ENCODE data around the gene DYNC2I2. TPM values are rescaled to one million over a fixed set of nuclear protein-coding genes. Genes with fewer than 3 reads are reported as not detected.

The DYNC2I2 gene
- polyA plus RNA-seq, 1 donor from 2014 or later, result 82.5 TPM

DNA sequence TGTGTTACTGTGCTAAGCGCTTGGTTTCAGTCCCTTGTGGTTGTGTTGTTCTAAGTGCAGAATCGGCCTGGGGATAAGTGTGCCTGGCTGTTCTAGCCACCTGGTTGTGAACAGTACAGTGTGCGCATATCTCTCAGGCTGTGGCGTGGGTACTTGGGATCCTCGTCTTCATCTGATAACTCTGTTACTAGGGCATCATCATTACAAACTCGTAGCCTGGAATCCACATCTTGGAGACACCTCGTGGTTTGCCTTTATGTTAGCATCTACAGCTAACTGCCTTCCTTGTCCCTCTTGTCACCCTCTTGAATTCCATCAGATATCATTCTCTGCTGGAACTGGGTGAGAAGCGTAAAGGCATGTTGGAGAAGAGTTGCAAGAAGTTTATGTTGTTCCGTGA lies 62.8 kb downstream of the DYNC2I2 start:
- Histone ChIP-seq H3K79me2 (replicated peaks; ENCODE audit: insufficient read depth, low read length) (no peaks in the 10 kb centered on the region), H3K27ac (ENCODE audit: low read length) (no peak overlapping the region), H3K4me3 (ENCODE audit: low read length) (no peak overlapping the region), H3F3A (ENCODE audit: insufficient read depth, low read length, poor library complexity, severe bottlenecking) (no peaks in the 10 kb centered on the region), H3K9me3 (ENCODE audit: low read length) (no peaks in the 10 kb centered on the region), H2AFZ (ENCODE audit: low read depth, low read length) (no peak overlapping the region), H3K36me3 (ENCODE audit: insufficient read depth, low read length) (no peaks in the 10 kb centered on the region), H3K9me2 (ENCODE audit: insufficient read depth, low read length) (no peaks in the 10 kb centered on the region), H3K9ac (ENCODE audit: low read length) (no peak overlapping the region), H4K20me1 (ENCODE audit: insufficient read depth) (no peaks in the 10 kb centered on the region), H3K27me3 (ENCODE audit: insufficient read depth, low read depth, low read length) (no peaks in the 10 kb centered on the region), H3K4me2 (ENCODE audit: low read length) (no peak overlapping the region)
- TF ChIP-seq SMC3 (conservative IDR thresholded peaks at IDR 0.05; ENCODE audit: poor library complexity) (no peak), RAD21 (conservative IDR thresholded peaks at IDR 0.05) (no peak), POLR2AphosphoS5 (IDR thresholded peaks at IDR 0.05) (no peak), EZH2 (IDR thresholded peaks at IDR 0.05; ENCODE audit: borderline replicate concordance, insufficient read depth, low read length, poor library complexity, severe bottlenecking) (no peak), TAF1 (IDR thresholded peaks at IDR 0.05; ENCODE audit: low read depth) (no peak), MXI1 (conservative IDR thresholded peaks at IDR 0.05; ENCODE audit: poor library complexity, severe bottlenecking) (no peak), EP300 (conservative IDR thresholded peaks at IDR 0.05; ENCODE audit: poor library complexity, severe bottlenecking) (no peak)
- TF ChIP-seq, protein P1, sequence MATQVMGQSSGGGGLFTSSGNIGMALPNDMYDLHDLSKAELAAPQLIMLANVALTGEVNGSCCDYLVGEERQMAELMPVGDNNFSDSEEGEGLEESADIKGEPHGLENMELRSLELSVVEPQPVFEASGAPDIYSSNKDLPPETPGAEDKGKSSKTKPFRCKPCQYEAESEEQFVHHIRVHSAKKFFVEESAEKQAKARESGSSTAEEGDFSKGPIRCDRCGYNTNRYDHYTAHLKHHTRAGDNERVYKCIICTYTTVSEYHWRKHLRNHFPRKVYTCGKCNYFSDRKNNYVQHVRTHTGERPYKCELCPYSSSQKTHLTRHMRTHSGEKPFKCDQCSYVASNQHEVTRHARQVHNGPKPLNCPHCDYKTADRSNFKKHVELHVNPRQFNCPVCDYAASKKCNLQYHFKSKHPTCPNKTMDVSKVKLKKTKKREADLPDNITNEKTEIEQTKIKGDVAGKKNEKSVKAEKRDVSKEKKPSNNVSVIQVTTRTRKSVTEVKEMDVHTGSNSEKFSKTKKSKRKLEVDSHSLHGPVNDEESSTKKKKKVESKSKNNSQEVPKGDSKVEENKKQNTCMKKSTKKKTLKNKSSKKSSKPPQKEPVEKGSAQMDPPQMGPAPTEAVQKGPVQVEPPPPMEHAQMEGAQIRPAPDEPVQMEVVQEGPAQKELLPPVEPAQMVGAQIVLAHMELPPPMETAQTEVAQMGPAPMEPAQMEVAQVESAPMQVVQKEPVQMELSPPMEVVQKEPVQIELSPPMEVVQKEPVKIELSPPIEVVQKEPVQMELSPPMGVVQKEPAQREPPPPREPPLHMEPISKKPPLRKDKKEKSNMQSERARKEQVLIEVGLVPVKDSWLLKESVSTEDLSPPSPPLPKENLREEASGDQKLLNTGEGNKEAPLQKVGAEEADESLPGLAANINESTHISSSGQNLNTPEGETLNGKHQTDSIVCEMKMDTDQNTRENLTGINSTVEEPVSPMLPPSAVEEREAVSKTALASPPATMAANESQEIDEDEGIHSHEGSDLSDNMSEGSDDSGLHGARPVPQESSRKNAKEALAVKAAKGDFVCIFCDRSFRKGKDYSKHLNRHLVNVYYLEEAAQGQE (IDR thresholded peaks at IDR 0.05; ENCODE audit: borderline replicate concordance), result no peak
- TF ChIP-seq, protein P2, sequence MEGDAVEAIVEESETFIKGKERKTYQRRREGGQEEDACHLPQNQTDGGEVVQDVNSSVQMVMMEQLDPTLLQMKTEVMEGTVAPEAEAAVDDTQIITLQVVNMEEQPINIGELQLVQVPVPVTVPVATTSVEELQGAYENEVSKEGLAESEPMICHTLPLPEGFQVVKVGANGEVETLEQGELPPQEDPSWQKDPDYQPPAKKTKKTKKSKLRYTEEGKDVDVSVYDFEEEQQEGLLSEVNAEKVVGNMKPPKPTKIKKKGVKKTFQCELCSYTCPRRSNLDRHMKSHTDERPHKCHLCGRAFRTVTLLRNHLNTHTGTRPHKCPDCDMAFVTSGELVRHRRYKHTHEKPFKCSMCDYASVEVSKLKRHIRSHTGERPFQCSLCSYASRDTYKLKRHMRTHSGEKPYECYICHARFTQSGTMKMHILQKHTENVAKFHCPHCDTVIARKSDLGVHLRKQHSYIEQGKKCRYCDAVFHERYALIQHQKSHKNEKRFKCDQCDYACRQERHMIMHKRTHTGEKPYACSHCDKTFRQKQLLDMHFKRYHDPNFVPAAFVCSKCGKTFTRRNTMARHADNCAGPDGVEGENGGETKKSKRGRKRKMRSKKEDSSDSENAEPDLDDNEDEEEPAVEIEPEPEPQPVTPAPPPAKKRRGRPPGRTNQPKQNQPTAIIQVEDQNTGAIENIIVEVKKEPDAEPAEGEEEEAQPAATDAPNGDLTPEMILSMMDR (IDR thresholded peaks at IDR 0.05; ENCODE audit: poor library complexity, severe bottlenecking), result no peak

DNA sequence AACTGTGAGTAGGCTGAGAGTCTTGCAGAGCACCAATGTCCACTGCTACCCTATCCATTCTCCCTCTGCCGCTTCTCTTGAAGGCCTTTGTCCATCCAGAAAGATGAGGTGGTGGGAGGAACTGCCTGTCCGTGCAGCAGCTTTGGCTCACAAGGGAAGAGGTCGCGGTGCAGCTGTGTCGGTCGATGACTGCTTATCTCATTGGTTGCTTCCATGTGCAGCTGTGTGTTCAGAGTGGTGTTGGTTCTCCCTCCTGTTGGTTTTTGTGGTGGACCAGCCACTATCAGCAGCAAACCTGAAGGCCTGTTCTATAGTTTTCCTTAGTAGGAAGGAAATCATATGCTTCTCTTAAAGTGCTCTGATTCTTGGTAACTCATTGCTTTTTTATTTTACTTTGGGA lies 63.6 kb downstream of the DYNC2I2 start:
- H3K9me3 ChIP-seq (ENCODE audit: low read length), result no peaks in the 10 kb centered on the region
- no peaks in the 10 kb centered on the region for H4K20me1 ChIP-seq (ENCODE audit: insufficient read depth)
- no peaks in the 10 kb centered on the region for H3K9me2 ChIP-seq (ENCODE audit: insufficient read depth, low read length)
- no peaks in the 10 kb centered on the region for H3K36me3 ChIP-seq (ENCODE audit: insufficient read depth, low read length)
- H3K79me2 ChIP-seq (replicated peaks; ENCODE audit: insufficient read depth, low read length), result no peaks in the 10 kb centered on the region
- no peak overlapping the region for H3K27ac ChIP-seq (ENCODE audit: low read length)
- no peak overlapping the region for H2AFZ ChIP-seq (ENCODE audit: low read depth, low read length)
- no peak for TF ChIP-seq RAD21 (conservative IDR thresholded peaks at IDR 0.05)
- TF ChIP-seq, protein P1 (IDR thresholded peaks at IDR 0.05; ENCODE audit: borderline replicate concordance), result no peak
- no peaks in the 10 kb centered on the region for H3F3A ChIP-seq (ENCODE audit: insufficient read depth, low read length, poor library complexity, severe bottlenecking)
- no peak overlapping the region for H3K4me3 ChIP-seq (ENCODE audit: low read length)
- no peaks in the 10 kb centered on the region for H3K27me3 ChIP-seq (ENCODE audit: insufficient read depth, low read depth, low read length)
- no peak overlapping the region for H3K4me2 ChIP-seq (ENCODE audit: low read length)
- no peak overlapping the region for H3K9ac ChIP-seq (ENCODE audit: low read length)
